ENCODE results near the gene KRT77.

GRCh38 chr12:52684431-52684830 is 18.9 kb downstream of the KRT77 start:
- no peak for TF ChIP-seq EZH2 (IDR thresholded peaks at IDR 0.05; ENCODE audit: insufficient read depth, poor library complexity, severe bottlenecking)
- no peak for TF ChIP-seq EZH2phosphoT487 (IDR thresholded peaks at IDR 0.05; ENCODE audit: insufficient read depth, low read depth)
